Central memory CD8-positive, alpha-beta T cell (primary cell): Measurements from ENCODE around the gene C1QTNF6.

Experiments
- ATAC-seq: fragments of 150-1000 bp; cut with Tn5 transposase; replicated peaks from 2 replicates; pipeline ENCODE4 v1.10.0; 2022; ENCODE audit warnings: mild to moderate bottlenecking, moderate FRiP score, moderate number of reproducible peaks; ENCODE audit not compliant: poor library complexity, severe bottlenecking; ENCODE audit errors: extremely low read depth
- DNase-seq, 2 donors: peaks; one replicate each; pipeline ENCODE4 v3.0.0; 2021; ENCODE audit warnings: low spot score in 2 of 2
- H3K27ac Mint-ChIP-seq: one replicate; pipeline ENCODE4 v1.8.0; 2022; ENCODE audit warnings: low read depth, mild to moderate bottlenecking, moderate library complexity, mixed read lengths
- H3K27me3 Mint-ChIP-seq: one replicate; pipeline ENCODE4 v1.8.0; 2022; ENCODE audit warnings: mixed read lengths
- H3K36me3 Mint-ChIP-seq: one replicate; pipeline ENCODE4 v1.8.0; 2022; ENCODE audit warnings: mild to moderate bottlenecking, moderate library complexity, mixed read lengths; ENCODE audit not compliant: insufficient read depth
- H3K4me1 Mint-ChIP-seq: one replicate; pipeline ENCODE4 v1.8.0; 2022; ENCODE audit warnings: mixed read lengths
- H3K4me3 Mint-ChIP-seq: one replicate; pipeline ENCODE4 v1.8.0; 2022; ENCODE audit warnings: mild to moderate bottlenecking, moderate library complexity, mixed read lengths
- H3K9me3 Mint-ChIP-seq: one replicate; pipeline ENCODE4 v1.8.0; 2022; ENCODE audit warnings: mixed read lengths

The C1QTNF6 gene

DNA sequence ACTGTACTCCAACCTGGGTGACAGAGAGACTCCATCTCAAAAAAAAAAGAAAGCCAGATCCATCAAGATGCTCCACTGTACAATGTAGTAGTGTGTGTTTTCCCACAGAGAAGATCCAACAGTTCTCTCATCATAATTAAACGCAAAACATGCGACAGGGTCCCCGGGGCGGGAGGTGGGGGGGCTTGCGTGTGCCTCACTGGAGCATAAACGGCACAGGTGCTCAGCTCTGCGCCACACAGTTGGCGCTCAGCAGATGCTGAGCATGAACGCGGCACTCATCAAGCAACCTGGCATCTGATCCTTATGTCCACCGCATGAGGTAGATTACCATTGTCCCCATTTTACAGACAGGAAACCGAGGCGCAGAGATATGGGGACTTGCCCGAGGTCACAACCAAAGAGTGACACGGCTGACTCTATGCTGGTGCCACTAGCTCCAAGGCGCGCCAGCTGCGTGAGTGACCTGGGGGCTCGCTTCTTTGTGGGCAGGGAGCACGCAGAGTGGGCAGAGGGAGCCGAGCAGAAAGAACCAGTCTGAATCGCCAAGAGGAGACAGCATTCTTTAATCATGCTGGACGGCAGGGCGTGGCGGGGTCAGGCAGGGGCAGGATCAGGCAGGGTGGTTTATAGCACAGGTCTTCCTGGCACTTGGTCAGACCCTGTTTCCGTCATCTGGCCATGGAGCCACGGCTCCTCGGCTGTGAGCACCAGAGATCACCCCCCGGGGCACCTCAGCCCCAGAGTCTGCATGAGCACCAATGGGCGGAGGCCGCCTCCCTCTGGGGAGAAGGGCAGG, 8.2 kb downstream of the C1QTNF6 start:
- ATAC-seq (no peak), DNase-seq (no peak)
- no peaks in the 10 kb centered on the region for H3K9me3 Mint-ChIP-seq
- H3K27ac Mint-ChIP-seq: peak overlapping the region; percentile 67
- no peaks in the 10 kb centered on the region for H3K27me3 Mint-ChIP-seq
- H3K36me3 Mint-ChIP-seq: peaks cover 4% of the 10 kb centered on the region
- H3K4me1 Mint-ChIP-seq: peaks cover 48% of the 10 kb centered on the region
- no peak overlapping the region for H3K4me3 Mint-ChIP-seq

DNA sequence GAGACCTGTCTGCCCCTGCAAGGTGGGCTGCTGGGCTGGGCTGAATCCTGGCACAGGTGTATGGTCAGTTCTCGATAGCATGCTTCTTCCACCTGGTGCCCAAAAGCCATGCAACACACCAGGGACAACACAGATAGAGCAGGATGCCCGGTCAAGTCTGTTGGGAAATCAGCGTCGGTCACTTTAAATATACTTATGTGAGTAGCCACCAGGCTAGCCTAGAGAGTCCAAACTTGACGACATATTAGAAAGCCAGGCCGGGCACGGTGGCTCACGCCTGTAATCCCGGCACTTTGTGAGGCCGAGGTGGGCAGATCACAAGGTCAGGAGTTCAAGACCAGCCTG, 8.9 kb downstream of the C1QTNF6 start:
- H3K36me3 Mint-ChIP-seq: peaks cover 5% of the 10 kb centered on the region
- H3K27ac Mint-ChIP-seq: no peak overlapping the region
- H3K27me3 Mint-ChIP-seq: no peaks in the 10 kb centered on the region
- no peak for DNase-seq
- H3K4me3 Mint-ChIP-seq: no peak overlapping the region
- H3K4me1 Mint-ChIP-seq: peaks cover 50% of the 10 kb centered on the region
- no peaks in the 10 kb centered on the region for H3K9me3 Mint-ChIP-seq
- ATAC-seq: no peak

DNA sequence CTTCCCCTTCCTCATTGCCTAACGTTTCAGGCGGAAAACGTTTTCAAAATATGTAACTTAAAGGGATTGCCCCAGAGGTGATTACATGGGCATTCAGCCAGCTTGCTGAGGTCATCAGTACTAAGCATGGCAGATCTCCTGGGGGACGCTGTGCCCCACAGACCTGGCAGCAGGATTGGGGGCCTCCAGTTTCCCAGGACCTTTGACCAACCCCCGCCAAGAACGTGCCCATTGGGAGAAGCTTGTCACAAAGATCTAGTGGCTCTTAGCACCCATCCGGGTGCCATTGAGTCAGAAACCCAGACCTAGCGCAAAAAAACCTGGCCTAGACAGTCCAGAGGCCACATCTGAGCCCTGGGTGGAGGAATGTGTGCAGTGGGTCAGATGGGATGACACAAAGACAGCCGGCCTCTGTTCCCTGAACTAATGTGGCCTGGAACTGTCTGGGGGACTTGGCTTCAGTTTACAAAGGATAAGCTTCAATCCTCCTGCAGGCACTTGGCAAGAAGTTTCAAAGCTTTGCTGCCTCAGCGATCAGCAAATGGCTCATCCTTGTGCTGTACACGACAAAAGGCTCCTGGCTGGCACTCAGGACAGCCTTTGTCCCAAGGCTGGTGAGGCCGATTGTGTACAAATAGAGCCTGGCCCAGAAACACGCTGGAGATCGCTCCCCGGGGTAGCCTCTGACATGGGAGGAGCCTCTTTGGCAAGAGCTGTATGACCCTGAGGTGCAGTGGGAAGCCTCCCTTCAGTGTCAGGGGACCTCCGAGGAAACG, 9.5 kb downstream of the C1QTNF6 start:
- H3K27me3 Mint-ChIP-seq: no peaks in the 10 kb centered on the region
- no peak for ATAC-seq
- H3K4me1 Mint-ChIP-seq: peaks cover 48% of the 10 kb centered on the region
- H3K9me3 Mint-ChIP-seq: no peaks in the 10 kb centered on the region
- H3K27ac Mint-ChIP-seq: peak overlapping the region; percentile 13
- H3K36me3 Mint-ChIP-seq: peaks cover 10% of the 10 kb centered on the region
- DNase-seq: no peak
- H3K4me3 Mint-ChIP-seq: no peak overlapping the region

DNA sequence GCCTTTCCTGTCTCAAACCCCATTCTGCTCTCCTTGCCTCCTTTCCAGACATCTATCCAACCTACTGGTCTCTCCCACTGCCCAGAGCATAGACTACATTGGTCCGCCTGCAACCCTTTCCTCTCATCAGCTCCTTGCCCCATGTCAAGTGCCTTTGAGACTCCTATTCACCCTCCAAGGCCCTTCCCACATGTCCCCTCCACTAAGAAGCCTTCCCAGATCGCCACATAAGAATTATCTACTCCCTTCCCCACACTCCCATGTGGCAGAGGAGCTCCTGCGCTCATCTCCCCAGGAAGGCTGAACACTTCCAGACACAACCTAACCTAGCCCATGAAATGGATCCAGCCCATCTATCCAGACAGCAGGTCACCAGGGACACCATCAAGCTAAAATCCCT, 10.3 kb downstream of the C1QTNF6 start:
- no peaks in the 10 kb centered on the region for H3K27me3 Mint-ChIP-seq
- DNase-seq: no peak
- peaks cover 15% of the 10 kb centered on the region for H3K36me3 Mint-ChIP-seq
- H3K4me3 Mint-ChIP-seq: no peak overlapping the region
- no peaks in the 10 kb centered on the region for H3K9me3 Mint-ChIP-seq
- H3K27ac Mint-ChIP-seq: peak overlapping the region; percentile 13
- H3K4me1 Mint-ChIP-seq: peaks cover 52% of the 10 kb centered on the region
- ATAC-seq: no peak

DNA sequence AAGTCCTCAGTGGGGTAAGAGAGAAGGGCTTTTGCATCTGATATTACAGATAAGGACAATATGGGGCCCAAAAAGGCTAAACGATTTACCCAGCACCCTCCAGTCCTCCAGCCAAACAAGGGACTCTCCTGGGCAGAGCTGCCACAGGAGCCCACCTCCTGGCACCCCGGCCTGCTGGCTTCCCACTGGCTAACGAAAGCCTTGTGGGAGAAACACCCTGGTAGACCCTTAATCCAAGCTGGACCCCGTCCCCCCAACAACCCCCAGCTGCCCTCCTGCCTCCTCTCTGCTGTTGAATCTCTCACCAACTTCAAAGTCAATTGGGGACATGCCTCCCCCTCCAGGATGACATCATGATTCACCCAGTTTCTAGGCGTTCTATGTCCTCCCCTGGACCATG, 10.8 kb downstream of the C1QTNF6 start:
- H3K27ac Mint-ChIP-seq: peak overlapping the region; percentile 13

DNA sequence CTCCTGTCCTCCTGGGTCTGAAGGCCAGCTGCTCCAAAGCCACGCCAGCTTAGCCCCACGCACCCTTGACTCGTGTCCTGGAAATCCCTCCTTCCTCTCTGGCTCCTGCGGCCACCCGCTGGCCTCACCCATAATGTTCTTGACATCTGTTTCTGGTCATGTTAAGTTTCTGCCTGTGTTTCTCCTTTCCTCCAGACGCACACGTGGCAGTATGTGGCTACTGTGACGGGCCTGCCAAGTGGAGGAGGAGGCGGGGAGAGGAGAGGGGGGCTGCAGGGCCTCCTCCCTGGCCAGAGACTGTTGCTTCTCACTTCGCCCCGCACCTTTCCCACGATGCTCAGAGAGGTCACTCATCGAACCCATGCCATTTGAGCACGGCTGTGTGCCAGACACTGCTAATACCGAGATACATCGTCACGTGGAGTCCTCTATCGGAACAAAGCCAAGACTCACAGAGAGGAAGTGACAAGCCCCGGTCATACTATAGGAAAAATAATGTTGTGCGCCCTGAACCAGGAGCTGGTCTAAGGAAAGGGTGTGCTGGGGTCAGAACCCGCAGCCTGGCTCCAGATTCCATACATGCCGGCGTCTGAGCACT, 11.5 kb downstream of the C1QTNF6 start:
- DNase-seq: no peak
- H3K36me3 Mint-ChIP-seq: peaks cover 17% of the 10 kb centered on the region
- H3K4me3 Mint-ChIP-seq: no peak overlapping the region
- ATAC-seq: no peak
- peaks cover 56% of the 10 kb centered on the region for H3K4me1 Mint-ChIP-seq
- no peaks in the 10 kb centered on the region for H3K9me3 Mint-ChIP-seq
- H3K27ac Mint-ChIP-seq: peak overlapping the region; percentile 41
- no peaks in the 10 kb centered on the region for H3K27me3 Mint-ChIP-seq

More for the DNA sequence above, 10.8 kb downstream of the C1QTNF6 start:
- Mint-ChIP-seq H3K4me3 (no peak overlapping the region), H3K27me3 (no peaks in the 10 kb centered on the region), H3K4me1 (peaks cover 53% of the 10 kb centered on the region), H3K36me3 (peaks cover 17% of the 10 kb centered on the region), H3K9me3 (no peaks in the 10 kb centered on the region)
- DNase-seq (no peak), ATAC-seq (no peak)

DNA sequence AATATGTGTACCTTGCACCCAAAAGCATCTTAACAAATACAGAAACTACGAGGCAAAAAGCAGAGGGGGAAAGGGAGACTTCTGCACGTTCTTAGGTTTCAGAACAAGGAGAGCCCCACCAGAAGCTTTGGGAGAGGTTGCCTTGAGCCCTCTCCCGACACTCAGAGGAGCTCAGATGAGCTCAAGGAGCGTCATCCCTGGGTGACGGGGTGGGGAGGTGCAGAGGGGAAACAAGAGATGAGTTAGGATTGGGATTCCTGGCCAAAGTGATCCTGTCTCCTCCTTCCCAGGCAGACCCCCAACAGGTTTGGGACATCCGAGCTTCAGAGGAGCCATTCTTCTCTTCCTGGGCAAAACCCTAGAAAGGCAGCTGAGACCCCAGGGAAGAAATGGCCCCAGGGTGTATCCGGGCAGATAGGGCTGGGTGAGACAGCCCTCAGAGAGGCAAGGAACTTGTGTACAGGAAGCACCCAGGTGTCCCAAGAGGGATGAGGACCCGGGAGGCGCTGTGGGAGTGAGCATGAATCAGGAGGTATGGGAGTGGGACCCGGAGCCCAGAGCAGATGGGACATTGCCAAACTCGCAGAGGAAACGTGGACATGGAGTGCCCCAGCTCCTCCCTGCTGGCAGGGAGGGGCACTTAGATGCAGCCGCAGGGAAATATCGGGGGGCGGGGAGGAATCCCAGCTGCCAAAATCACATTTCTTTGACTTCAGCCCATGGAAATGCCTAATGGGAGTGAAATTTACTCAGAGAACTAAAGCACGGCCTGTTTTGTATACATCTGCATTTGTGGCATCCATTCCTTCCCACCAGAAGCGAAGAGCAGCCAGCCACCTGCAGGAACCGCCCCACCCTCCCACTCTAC, 12.4 kb downstream of the C1QTNF6 start:
- DNase-seq: no peak
- Mint-ChIP-seq H3K9me3 (no peaks in the 10 kb centered on the region), H3K4me3 (no peak overlapping the region), H3K27me3 (no peaks in the 10 kb centered on the region), H3K27ac (peak overlapping the region; percentile 8), H3K4me1 (peaks cover 57% of the 10 kb centered on the region), H3K36me3 (peaks cover 19% of the 10 kb centered on the region)
- ATAC-seq: no peak

DNA sequence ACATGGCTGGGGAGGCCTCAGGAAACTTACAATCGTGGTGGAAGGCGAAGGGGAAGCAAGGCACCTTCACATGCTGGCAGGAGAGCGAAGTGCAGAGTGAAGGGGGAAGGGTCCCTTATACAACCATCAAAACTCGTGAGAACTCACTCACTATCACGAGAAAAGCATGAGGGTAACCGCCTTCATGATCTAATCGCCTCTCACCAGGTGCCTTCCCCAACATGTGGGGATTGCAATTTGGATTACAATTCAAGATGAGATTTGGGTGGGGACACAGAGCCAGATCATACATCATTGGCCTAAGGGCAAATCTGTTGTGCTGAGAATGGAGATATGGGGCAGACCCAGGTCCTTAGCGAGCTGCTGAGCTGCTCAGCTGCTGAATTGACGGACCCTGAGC, 13.1 kb downstream of the C1QTNF6 start:
- no peaks in the 10 kb centered on the region for H3K9me3 Mint-ChIP-seq
- ATAC-seq (no peak), DNase-seq (no peak)
- H3K27ac Mint-ChIP-seq: peak overlapping the region; percentile 8
- peaks cover 19% of the 10 kb centered on the region for H3K36me3 Mint-ChIP-seq
- no peak overlapping the region for H3K4me3 Mint-ChIP-seq
- no peaks in the 10 kb centered on the region for H3K27me3 Mint-ChIP-seq
- peaks cover 58% of the 10 kb centered on the region for H3K4me1 Mint-ChIP-seq

DNA sequence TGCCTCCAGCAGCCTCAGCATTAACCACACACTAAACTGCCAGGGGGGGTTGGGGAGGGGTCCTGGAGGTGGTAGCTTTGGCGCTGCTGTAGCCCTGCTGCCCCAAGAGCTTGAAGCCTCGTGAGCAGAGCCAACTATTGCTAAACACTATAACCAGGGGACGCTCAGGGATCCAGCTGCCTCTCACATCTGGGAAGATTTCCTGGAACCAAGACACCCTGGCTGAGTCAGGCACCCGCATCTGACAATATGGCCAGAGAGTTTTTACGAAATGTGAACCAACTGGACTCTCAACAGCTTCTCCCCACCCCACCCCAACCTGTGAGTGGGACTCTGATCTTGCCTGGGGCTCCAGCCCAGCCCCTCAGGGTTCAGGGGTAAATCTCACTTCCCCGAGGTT, 14.3 kb downstream of the C1QTNF6 start:
- ATAC-seq (no peak), DNase-seq (no peak)
- Mint-ChIP-seq H3K9me3 (no peaks in the 10 kb centered on the region), H3K4me1 (peaks cover 71% of the 10 kb centered on the region), H3K36me3 (peaks cover 19% of the 10 kb centered on the region), H3K27ac (peak overlapping the region; percentile 47), H3K4me3 (no peak overlapping the region), H3K27me3 (no peaks in the 10 kb centered on the region)

DNA sequence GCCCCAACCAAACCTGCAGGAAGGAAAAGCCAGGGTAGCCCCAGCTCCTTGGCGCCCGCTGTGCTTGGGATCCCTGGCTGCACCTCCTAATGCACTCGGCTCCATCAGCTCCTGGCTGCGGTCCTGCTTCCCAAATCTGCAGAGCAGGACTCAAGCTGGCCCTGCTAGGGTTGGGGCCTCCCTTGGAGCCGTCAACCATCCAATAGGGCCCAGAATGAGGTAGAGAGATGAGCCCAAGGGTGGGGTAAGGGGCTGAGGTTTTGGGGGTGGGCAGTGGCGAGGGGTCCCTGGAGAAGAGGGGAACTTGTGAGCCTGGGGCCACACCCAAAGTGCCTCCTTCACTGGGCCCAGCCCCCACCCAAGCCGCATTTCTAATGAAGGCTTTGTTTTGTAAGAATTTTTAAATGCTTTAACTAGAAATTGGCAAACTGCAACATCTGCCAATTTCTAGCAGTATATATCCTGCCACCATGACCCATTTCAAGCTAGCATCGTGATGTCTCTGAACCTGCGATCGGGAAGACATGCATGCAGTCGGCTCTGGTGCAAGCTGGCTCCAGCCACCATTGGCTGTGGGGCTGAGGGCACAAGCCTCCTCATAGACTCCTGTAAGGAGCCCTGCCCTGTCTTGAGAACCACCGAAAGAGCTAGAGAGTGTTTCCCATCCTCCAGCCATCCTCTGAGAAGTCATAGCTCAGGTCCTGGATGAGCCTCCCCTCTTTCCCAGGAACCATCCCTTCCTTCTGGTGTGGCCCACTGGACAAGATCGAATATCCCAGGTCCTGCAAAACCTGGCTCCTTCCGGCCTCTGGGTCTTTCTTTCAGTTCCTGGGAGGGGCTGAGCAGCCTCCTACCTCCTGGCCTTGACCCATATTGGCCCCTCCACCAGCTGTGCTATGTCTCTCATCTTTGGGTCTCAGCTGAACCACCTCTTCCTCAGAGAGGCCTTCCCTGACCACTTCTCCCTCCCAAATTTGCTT, 15.5 kb downstream of the C1QTNF6 start:
- H3K36me3 Mint-ChIP-seq: peaks cover 17% of the 10 kb centered on the region
- no peaks in the 10 kb centered on the region for H3K27me3 Mint-ChIP-seq
- H3K9me3 Mint-ChIP-seq: no peaks in the 10 kb centered on the region
- H3K4me3 Mint-ChIP-seq: no peak overlapping the region
- ATAC-seq: no peak
- peak overlapping the region; percentile 47 for H3K27ac Mint-ChIP-seq
- no peak for DNase-seq
- H3K4me1 Mint-ChIP-seq: peaks cover 73% of the 10 kb centered on the region

DNA sequence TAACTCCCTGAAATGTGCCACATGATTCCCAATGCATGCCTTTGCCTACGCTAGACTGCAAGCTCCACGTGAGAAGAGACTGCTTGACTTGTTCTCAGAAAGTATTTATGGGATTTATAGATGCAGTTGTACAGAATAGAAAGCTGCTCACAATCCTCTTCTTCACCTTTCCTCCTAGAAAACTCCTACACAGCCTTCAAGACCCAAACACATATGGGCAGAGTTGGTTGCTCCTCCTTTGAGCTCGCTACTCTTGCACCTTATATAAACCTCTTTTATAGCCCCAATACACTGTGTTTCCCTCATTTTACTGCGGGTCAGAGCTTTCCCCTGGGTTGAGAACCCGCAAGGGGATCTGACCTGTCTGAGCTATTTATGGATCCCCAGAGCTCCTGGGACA, 16.4 kb downstream of the C1QTNF6 start:
- peaks cover 77% of the 10 kb centered on the region for H3K4me1 Mint-ChIP-seq
- DNase-seq: no peak
- peaks cover 16% of the 10 kb centered on the region for H3K36me3 Mint-ChIP-seq
- no peak overlapping the region for H3K4me3 Mint-ChIP-seq
- H3K27me3 Mint-ChIP-seq: no peaks in the 10 kb centered on the region
- H3K9me3 Mint-ChIP-seq: no peaks in the 10 kb centered on the region
- ATAC-seq: no peak
- no peak overlapping the region for H3K27ac Mint-ChIP-seq
